Smooth muscle cell (in vitro differentiated cells): Measurements from ENCODE around the gene SLC22A1. TPM values are rescaled to one million over a fixed set of nuclear protein-coding genes. Genes with fewer than 3 reads are reported as not detected.
A peak's percentile ranks its signal among the peaks of the same experiment; 100 is the strongest.

Experiments used
- DNase-seq: peaks from one replicate; lab custom pipeline; 2025; ENCODE audit not compliant: unreplicated experiment; lab: John Stamatoyannopoulos, UW
- H2AFZ ChIP-seq: fragments of 200-600 bp; sonication (generic); 2 replicates; pipeline ENCODE4 v1.6.0; 2016; ENCODE audit warnings: antibody characterized with exemption, low read depth, mild to moderate bottlenecking
- H3F3A ChIP-seq: fragments of 200-600 bp; sonication (generic); 2 replicates; pipeline ENCODE4 v1.6.0; 2017; ENCODE audit warnings: antibody characterized with exemption, low read depth
- H3K27ac ChIP-seq: fragments of 200-600 bp; sonication (generic); 2 replicates; pipeline ENCODE4 v1.5.1; 2016; ENCODE audit warnings: low read depth, mild to moderate bottlenecking
- H3K27me3 ChIP-seq: fragments of 200-600 bp; sonication (generic); 2 replicates; pipeline ENCODE4 v1.6.1; 2016; ENCODE audit warnings: low read depth, mild to moderate bottlenecking
- H3K36me3 ChIP-seq: fragments of 200-600 bp; sonication (generic); 2 replicates; pipeline ENCODE4 v1.5.1; 2016; ENCODE audit warnings: low read depth
- H3K4me1 ChIP-seq: fragments of 200-600 bp; sonication (generic); 2 replicates; pipeline ENCODE4 v1.5.1; 2016; ENCODE audit warnings: low read depth
- H3K4me2 ChIP-seq: fragments of 200-600 bp; sonication (generic); 2 replicates; pipeline ENCODE4 v1.6.0; 2016; ENCODE audit warnings: mild to moderate bottlenecking
- H3K4me3 ChIP-seq: fragments of 200-600 bp; sonication (generic); 2 replicates; pipeline ENCODE4 v1.5.1; 2016; ENCODE audit warnings: mild to moderate bottlenecking
- H3K79me2 ChIP-seq: fragments of 200-600 bp; sonication (generic); 2 replicates; pipeline ENCODE4 v1.6.0; 2016; ENCODE audit warnings: low read depth, mild to moderate bottlenecking
- H3K9ac ChIP-seq: fragments of 200-600 bp; sonication (generic); 2 replicates; pipeline ENCODE4 v1.6.0; 2016; ENCODE audit warnings: low read depth
- H3K9me3 ChIP-seq: fragments of 200-600 bp; sonication (generic); replicated peaks from 2 replicates; pipeline ENCODE4 v1.5.1; 2016; ENCODE audit warnings: low read depth
- H4K20me1 ChIP-seq: fragments of 200-600 bp; sonication (generic); 2 replicates; pipeline ENCODE4 v1.6.0; 2016; ENCODE audit warnings: low read depth
- CTCF ChIP-seq: fragments of 200-600 bp; sonication (generic); IDR thresholded peaks from 2 replicates; pipeline ENCODE4 v1.5.1; 2017; ENCODE audit warnings: borderline replicate concordance, mild to moderate bottlenecking, antibody characterized with exemption; ENCODE audit not compliant: insufficient read depth, poor library complexity, severe bottlenecking
- WGBS: methylation state at CpG from one replicate; pipeline ENCODE4 v1.1.7; 2016; ENCODE audit warnings: low lambda C conversion rate; 5-methylcytosine and 5-hydroxymethylcytosine counted together
- polyA plus RNA-seq: library from polyadenylated mRNA; unstranded; fragments of >200 nt; fragmentation: Nextera tagmentation; extraction: Ambion mirVana; gene quantifications from 2 replicates; pipeline ENCODE4 v1.2.1, GENCODE V29; 2016
- total RNA-seq: library from RNA; depleted of rRNA; stranded (reverse); fragments of >200 nt; gene quantifications from 2 replicates; pipeline ENCODE4 v1.2.3, GENCODE V29; 2014

The SLC22A1 gene
- total and polyA plus RNA-seq, 2 experiments from 2014 or later: 0.04 to 1.6 TPM

DNA sequence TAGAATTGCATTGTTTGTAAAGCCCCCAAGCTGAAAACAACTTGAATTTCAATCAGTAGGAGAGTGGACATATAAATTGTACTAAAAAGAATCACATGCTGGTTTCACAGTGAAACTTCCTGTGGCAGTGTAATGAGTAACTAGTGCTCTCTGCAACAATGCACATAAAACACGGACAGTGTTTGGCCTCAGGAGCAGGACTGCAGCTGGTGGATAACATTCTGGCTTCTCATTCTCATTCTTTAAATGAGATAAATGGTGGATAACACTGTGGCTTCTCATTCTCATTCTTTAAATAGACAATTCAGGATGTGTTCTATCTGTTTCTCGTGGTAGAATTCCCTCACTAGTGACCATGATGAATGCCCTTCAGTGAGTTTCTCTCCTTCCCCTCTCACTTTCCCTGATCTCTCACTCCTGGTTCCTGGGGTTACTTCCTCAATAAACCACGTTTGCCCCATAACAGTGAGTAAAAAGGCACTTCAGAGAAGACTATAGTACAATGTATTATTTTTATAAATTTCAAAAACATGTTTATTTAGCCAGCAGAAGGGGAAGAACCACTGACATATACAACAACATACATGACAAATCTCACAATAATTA, 77.1 kb downstream of the SLC22A1 start:
- no peak for DNase-seq
- Histone ChIP-seq H3K9ac (no peak overlapping the region), H3K9me3 (no peaks in the 10 kb centered on the region), H3K4me1 (no peaks in the 10 kb centered on the region), H2AFZ (peak overlapping the region; percentile 94), H4K20me1 (no peaks in the 10 kb centered on the region), H3K36me3 (peaks cover 4% of the 10 kb centered on the region), H3K4me2 (peak overlapping the region; percentile 62), H3K4me3 (no peak overlapping the region), H3K27me3 (no peaks in the 10 kb centered on the region), H3K27ac (peak overlapping the region; percentile 61), H3F3A (no peaks in the 10 kb centered on the region), H3K79me2 (no peaks in the 10 kb centered on the region)
- no peak for TF ChIP-seq CTCF
- 24% methylated on average over 3 of the region's 3 CpGs for whole genome bisulfite sequencing

- WGBS: 91% methylated on average over 2 of the region's 2 CpGs
- no peaks in the 10 kb centered on the region for H3K79me2 ChIP-seq
- H3K4me3 ChIP-seq: no peak overlapping the region
- H3K9ac ChIP-seq: no peak overlapping the region
- H3F3A ChIP-seq: no peaks in the 10 kb centered on the region
- H3K27me3 ChIP-seq: no peaks in the 10 kb centered on the region
- H3K36me3 ChIP-seq: no peaks in the 10 kb centered on the region
- no peaks in the 10 kb centered on the region for H3K4me1 ChIP-seq
- no peaks in the 10 kb centered on the region for H3K9me3 ChIP-seq
- DNase-seq: no peak
- H2AFZ ChIP-seq: no peak overlapping the region
- no peak overlapping the region for H3K4me2 ChIP-seq
- H4K20me1 ChIP-seq: no peaks in the 10 kb centered on the region
- no peak overlapping the region for H3K27ac ChIP-seq
- TF ChIP-seq CTCF: no peak
Measured at GRCh38 chr6:160201061-160201460, 79.4 kb downstream of the SLC22A1 start.

GRCh38 chr6:160202411-160202810, 80.8 kb downstream of the SLC22A1 start:
- no peak overlapping the region for H3K27ac ChIP-seq
- WGBS: 65% methylated on average over 2 of the region's 2 CpGs
- H3K4me1 ChIP-seq: no peaks in the 10 kb centered on the region
- DNase-seq: no peak
- TF ChIP-seq CTCF: no peak
- no peak overlapping the region for H2AFZ ChIP-seq
- no peak overlapping the region for H3K4me3 ChIP-seq
- no peak overlapping the region for H3K9ac ChIP-seq
- H3K27me3 ChIP-seq: no peaks in the 10 kb centered on the region
- H3K9me3 ChIP-seq: no peaks in the 10 kb centered on the region
- H3K36me3 ChIP-seq: no peaks in the 10 kb centered on the region
- H3F3A ChIP-seq: no peaks in the 10 kb centered on the region
- H3K79me2 ChIP-seq: no peaks in the 10 kb centered on the region
- no peaks in the 10 kb centered on the region for H4K20me1 ChIP-seq
- no peak overlapping the region for H3K4me2 ChIP-seq

GRCh38 chr6:160203076-160203475, 81.5 kb downstream of the SLC22A1 start:
- H3K27ac ChIP-seq: no peak overlapping the region
- H4K20me1 ChIP-seq: no peaks in the 10 kb centered on the region
- no peak overlapping the region for H3K9ac ChIP-seq
- H3K36me3 ChIP-seq: no peaks in the 10 kb centered on the region
- no peaks in the 10 kb centered on the region for H3F3A ChIP-seq
- H3K4me2 ChIP-seq: no peak overlapping the region
- TF ChIP-seq CTCF: no peak
- 91% methylated on average over 3 of the region's 3 CpGs for WGBS
- H3K4me3 ChIP-seq: no peak overlapping the region
- H3K79me2 ChIP-seq: no peaks in the 10 kb centered on the region
- no peak for DNase-seq
- no peaks in the 10 kb centered on the region for H3K9me3 ChIP-seq
- no peaks in the 10 kb centered on the region for H3K27me3 ChIP-seq
- H2AFZ ChIP-seq: no peak overlapping the region
- no peaks in the 10 kb centered on the region for H3K4me1 ChIP-seq
